GM10248 (cell line): ENCODE measurements around the gene DRAM1.
A peak's percentile ranks its signal among the peaks of the same experiment; 100 is the strongest.

Experiments
- CTCF ChIA-PET: fragments of 300-600 bp; sonication (Branson Sonifier 250); formaldehyde crosslinking; extraction: SDS; loops from one replicate; lab custom pipeline; 2021; ENCODE audit warnings: antibody characterized with exemption; lab: Yijun Ruan, JAX
- POLR2A ChIA-PET: fragments of 350-650 bp; sonication (Branson Sonifier 250); formaldehyde crosslinking; extraction: SDS; loops from one replicate; lab custom pipeline; 2020; ENCODE audit warnings: antibody characterized with exemption; lab: Yijun Ruan, JAX
- DNase-seq: peaks from one replicate; pipeline ENCODE4 v3.0.0; 2012; ENCODE audit errors: extremely low spot score
- CTCF ChIP-seq: IDR thresholded peaks from 2 replicates; pipeline ENCODE4 v1.5.1; 2012; ENCODE audit warnings: mild to moderate bottlenecking, low read depth; ENCODE audit errors: extremely low read depth, missing control alignments, control extremely low read depth

DRAM1 gene

DNA sequence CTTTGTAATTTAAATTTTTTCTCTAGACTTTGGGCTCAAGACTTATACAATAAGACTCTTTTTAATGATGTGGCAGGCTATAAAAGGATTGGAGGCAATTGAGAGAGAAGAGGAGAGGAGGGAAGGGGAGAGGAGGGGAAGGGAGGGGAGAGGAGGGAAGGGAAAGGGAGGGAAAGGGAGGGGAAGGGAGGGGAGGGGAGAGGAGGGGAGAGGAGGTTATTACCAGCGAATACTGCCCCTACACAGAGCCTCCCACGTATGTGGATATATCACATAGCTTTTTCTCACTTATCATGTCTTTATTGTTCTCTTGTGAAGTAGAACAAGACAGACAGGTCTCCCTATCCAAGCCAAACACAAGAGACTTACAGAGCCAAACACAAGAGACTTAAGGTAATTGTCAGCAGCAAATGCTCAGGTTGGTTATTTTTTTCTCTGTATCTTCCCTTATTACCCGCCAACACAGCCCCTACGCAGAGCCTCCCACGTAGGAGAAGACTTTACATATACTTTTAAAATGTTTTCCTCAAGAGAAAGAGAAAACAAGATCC lies 63.1 kb downstream of the DRAM1 start:
- DNase-seq: no peak

DNA sequence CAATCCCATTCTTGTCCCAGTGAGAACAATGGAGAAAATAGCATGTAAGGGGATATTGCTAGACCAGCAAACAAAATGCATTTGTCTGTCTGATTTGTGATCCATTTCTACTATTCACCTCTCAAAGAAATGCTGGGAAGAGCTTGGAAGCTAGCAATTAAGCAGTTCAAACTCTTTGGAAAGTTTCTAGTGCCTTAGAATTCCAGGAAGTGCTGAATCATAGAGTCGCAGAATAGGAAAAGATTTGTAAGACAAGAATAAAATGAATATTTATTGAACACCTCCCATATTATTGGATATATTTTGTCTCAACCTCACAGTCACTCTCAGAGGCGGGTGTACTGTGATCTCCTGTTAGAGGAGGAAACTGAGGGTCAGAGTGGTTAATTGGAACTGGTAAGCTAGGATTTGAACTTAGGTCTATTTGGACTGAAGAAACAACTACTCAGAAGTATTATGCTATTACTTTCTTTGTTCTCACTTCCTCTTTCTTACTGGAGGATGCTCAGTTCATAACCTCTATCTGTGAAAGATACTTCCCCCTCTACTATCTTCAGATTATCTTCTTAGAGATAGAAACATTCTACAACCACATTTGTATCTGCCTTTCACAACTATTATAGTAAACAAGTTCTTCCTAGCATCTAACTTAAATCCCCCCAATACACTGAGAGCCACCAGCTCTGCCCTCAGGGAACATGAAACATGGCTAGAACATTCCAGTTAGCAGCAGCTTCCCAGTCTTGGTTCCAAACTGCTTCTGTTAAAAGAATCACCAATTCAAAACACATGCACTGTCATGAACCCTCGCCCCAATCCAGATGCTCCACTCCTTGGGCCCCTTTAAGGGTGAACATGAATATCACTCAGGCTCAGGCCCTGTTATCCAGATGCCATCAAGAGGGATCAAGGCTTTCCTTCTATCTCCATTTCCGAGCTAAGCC lies 64.2 kb downstream of the DRAM1 start:
- TF ChIP-seq CTCF: no peak
- CTCF ChIA-PET: interaction anchor here (0.8 to 2.9 kb wide), 20 partner anchors 9 to 870 kb away, joined by 3 to 19 read pairs (median 4); no protein-coding TSS in a partner anchor
- DNase-seq: peak; percentile 55
- POLR2A ChIA-PET: interaction anchor here (0.5 to 1.2 kb wide), 2 partner anchors 14 to 109 kb away, joined by 3 to 6 read pairs; no protein-coding TSS in a partner anchor

More for the DNA sequence above, 63.1 kb downstream of the DRAM1 start:
- TF ChIP-seq CTCF: no peak
- ChIA-PET POLR2A (no interaction called here), CTCF (interaction anchor here (0.6 to 3.6 kb wide), 34 partner anchors 10 to 871 kb away, joined by 3 to 19 read pairs (median 4); no protein-coding TSS in a partner anchor)

GRCh38 chr12:101942250-101942605 lies 64.8 kb downstream of the DRAM1 start:
- no peak for DNase-seq
- no peak for TF ChIP-seq CTCF
- ChIA-PET POLR2A (interaction anchor here (0.5 to 1.2 kb wide), 2 partner anchors 13 to 108 kb away, joined by 3 to 6 read pairs; no protein-coding TSS in a partner anchor), CTCF (interaction anchor here (0.9 to 2.1 kb wide), 11 partner anchors 9 to 827 kb away, joined by 3 to 8 read pairs (median 4); no protein-coding TSS in a partner anchor)

DNA sequence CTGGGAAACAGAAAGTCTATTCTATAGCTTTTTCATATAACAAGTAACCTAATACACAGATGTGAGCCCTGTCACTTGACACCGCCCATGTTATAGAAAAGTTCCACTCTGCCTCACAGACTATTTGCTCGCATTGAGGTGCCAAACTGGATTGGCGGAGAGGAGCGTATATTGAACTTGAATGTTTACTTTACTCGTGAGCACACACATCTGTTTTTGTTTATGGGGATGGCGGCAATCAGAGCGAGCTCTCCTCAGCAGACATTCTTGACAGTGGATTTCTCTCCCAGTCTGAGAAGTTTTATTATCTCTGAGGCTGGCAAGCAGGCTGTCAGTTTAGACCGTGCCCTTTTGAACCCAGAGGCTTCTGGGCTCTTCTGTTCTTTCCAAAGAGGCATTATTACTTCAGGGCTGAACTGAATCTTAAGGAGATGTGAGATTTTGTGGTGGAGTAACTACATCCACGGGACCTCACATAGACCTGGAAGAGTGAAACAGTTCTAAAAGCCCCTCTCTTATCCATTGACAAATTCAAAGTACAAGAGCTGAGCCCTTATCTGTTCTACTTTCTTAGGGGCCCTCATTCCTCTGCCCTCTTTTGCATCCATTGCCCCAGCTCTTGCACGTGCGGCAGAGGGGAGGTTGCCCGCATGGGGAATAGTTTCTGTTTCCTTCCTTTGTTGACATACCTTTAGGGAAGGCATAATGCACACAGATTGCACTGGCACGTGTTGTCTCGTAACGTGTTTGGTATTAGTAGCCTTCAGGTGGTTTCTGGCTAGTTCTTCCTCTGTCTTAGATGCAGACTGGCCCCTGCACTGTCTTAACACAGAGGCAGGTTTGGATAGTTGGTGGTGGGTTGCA lies 68.2 kb downstream of the DRAM1 start:
- no peak for DNase-seq
- CTCF ChIA-PET: interaction anchor here (0.9 to 1.6 kb wide), 7 partner anchors 9 to 866 kb away, joined by 3 to 5 read pairs (median 3); no protein-coding TSS in a partner anchor
- POLR2A ChIA-PET: no interaction called here
- no peak for TF ChIP-seq CTCF

DNA sequence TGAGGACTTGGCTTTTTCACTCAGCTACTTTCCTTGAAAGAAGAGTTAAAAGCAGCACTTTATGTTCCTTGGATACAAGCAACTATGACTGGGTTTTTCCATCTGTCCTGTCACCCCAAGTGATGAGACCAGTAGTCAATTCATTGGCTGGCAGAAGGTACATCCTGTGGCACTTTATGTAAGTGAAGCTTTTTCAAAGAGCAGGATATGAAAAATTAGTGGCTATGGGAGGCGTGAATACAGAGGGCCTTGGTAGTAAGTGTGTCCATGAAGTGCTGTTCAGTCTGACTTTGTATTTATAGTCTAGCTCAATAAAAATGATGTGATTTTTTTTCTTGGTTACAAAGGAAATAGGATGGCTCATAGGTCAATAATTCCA lies 68.8 kb downstream of the DRAM1 start:
- no peak for DNase-seq
- ChIA-PET POLR2A (no interaction called here), CTCF (interaction anchor here (1.1 to 1.4 kb wide), 2 partner anchors 19 to 20 kb away, joined by 3 to 5 read pairs; no protein-coding TSS in a partner anchor)
- TF ChIP-seq CTCF: no peak
